SIG-M5 (cell line): ENCODE results near the gene ADCY7.

Experiments used
- DNase-seq: peaks from one replicate; lab custom pipeline; 2025; lab: John Stamatoyannopoulos, UW

Gene ADCY7

GRCh38 chr16:50298591-50299507, 32.5 kb downstream of the ADCY7 start:
- no peak for DNase-seq

GRCh38 chr16:50299508-50300105, 33.3 kb downstream of the ADCY7 start:
- no peak for DNase-seq

- no peak for DNase-seq
Measured at GRCh38 chr16:50300942-50301625, 34.7 kb downstream of the ADCY7 start.

- DNase-seq = no peak
Measured at GRCh38 chr16:50301626-50302471, 35.5 kb downstream of the ADCY7 start.

- no peak for DNase-seq
Measured at GRCh38 chr16:50302472-50303005, 36.2 kb downstream of the ADCY7 start.

- no peak for DNase-seq
Measured at GRCh38 chr16:50303041-50303604, 36.8 kb downstream of the ADCY7 start.

- no peak for DNase-seq
Measured at GRCh38 chr16:50303605-50304466, 37.5 kb downstream of the ADCY7 start.

GRCh38 chr16:50304467-50305440, 38.4 kb downstream of the ADCY7 start:
- no peak for DNase-seq

GRCh38 chr16:50305441-50306061, 39.2 kb downstream of the ADCY7 start:
- no peak for DNase-seq

- no peak for DNase-seq
Measured at GRCh38 chr16:50306287-50306686, 39.9 kb downstream of the ADCY7 start.

GRCh38 chr16:50308237-50308965, 42.0 kb downstream of the ADCY7 start:
- DNase-seq = no peak

GRCh38 chr16:50309156-50309526, 42.8 kb downstream of the ADCY7 start:
- DNase-seq = no peak

GRCh38 chr16:50309527-50310307, 43.4 kb downstream of the ADCY7 start:
- DNase-seq = no peak

- DNase-seq = no peak
Measured at GRCh38 chr16:50310308-50311133, 44.2 kb downstream of the ADCY7 start.

- no peak for DNase-seq
Measured at GRCh38 chr16:50311134-50311528, 44.8 kb downstream of the ADCY7 start.

GRCh38 chr16:50311891-50312501, 45.6 kb downstream of the ADCY7 start:
- DNase-seq = no peak
